MM.1S (cell line): ENCODE data around the gene MIER3.

Experiments
- DNase-seq: peaks from one replicate; pipeline ENCODE4 v3.0.0-alpha.2; 2015
- H2AFZ ChIP-seq: fragments of 300-600 bp; sonication (generic); 2 replicates; pipeline ENCODE4 v1.6.0; 2016; ENCODE audit warnings: antibody characterized with exemption, low read length
- H3F3A ChIP-seq: fragments of 300-600 bp; sonication (generic); 2 replicates; pipeline ENCODE4 v1.6.1; 2016; ENCODE audit warnings: mild to moderate bottlenecking, antibody characterized with exemption, low read length, moderate library complexity, mixed read lengths; ENCODE audit not compliant: insufficient read depth
- H3K27ac ChIP-seq: fragments of 300-600 bp; sonication (generic); 2 replicates; pipeline ENCODE4 v1.5.1; 2016; ENCODE audit warnings: mild to moderate bottlenecking, low read length
- H3K27me3 ChIP-seq: fragments of 300-600 bp; sonication (generic); replicated peaks from 2 replicates; pipeline ENCODE4 v1.6.0; 2016; ENCODE audit warnings: low read length; ENCODE audit not compliant: insufficient read depth
- H3K36me3 ChIP-seq: fragments of 300-600 bp; sonication (generic); replicated peaks from 2 replicates; pipeline ENCODE4 v1.6.1; 2016; ENCODE audit warnings: mild to moderate bottlenecking, low read length, mixed read lengths; ENCODE audit not compliant: insufficient read depth
- H3K4me1 ChIP-seq: fragments of 300-600 bp; sonication (generic); 2 replicates; pipeline ENCODE4 v1.6.1; 2016; ENCODE audit warnings: low read length, mixed read lengths
- H3K4me2 ChIP-seq: fragments of 300-600 bp; sonication (generic); 2 replicates; pipeline ENCODE4 v1.6.0; 2016; ENCODE audit warnings: low read depth, low read length
- H3K4me3 ChIP-seq: fragments of 300-600 bp; sonication (generic); 2 replicates; pipeline ENCODE4 v1.5.1; 2016; ENCODE audit warnings: low read length, mixed read lengths
- H3K79me2 ChIP-seq: fragments of 300-600 bp; sonication (generic); 2 replicates; pipeline ENCODE4 v1.6.1; 2016; ENCODE audit warnings: mixed run types, low read length, mixed read lengths
- H3K9ac ChIP-seq: fragments of 300-600 bp; sonication (generic); 2 replicates; pipeline ENCODE4 v1.6.1; 2016; ENCODE audit warnings: low read length, mixed read lengths
- H3K9me2 ChIP-seq: fragments of 300-600 bp; sonication (generic); replicated peaks from 2 replicates; pipeline ENCODE4 v1.6.1; 2016; ENCODE audit warnings: mild to moderate bottlenecking, low read length, mixed read lengths; ENCODE audit not compliant: insufficient read depth
- H3K9me3 ChIP-seq: fragments of 300-600 bp; sonication (generic); replicated peaks from 2 replicates; pipeline ENCODE4 v1.6.1; 2016; ENCODE audit warnings: mild to moderate bottlenecking, low read length, mixed read lengths; ENCODE audit not compliant: insufficient read depth
- H4K20me1 ChIP-seq: fragments of 300-600 bp; sonication (generic); 2 replicates; pipeline ENCODE4 v1.6.1; 2016; ENCODE audit warnings: mild to moderate bottlenecking, low read length, moderate library complexity, mixed read lengths; ENCODE audit not compliant: insufficient read depth
- EZH2 ChIP-seq: fragments of 300-600 bp; sonication (generic); optimal IDR thresholded peaks from 2 replicates; pipeline ENCODE3; 2017; ENCODE audit warnings: low read depth, mild to moderate bottlenecking, antibody characterized with exemption, low read length, mixed read lengths
- EZH2phosphoT487 ChIP-seq: fragments of 300-600 bp; sonication (generic); IDR thresholded peaks from 2 replicates; pipeline ENCODE4 v1.6.1; 2018; ENCODE audit warnings: antibody characterized with exemption, low read length
- TF ChIP-seq, protein P1 (sequence below): fragments of 300-600 bp; sonication (generic); IDR thresholded peaks from 2 replicates; pipeline ENCODE4 v1.5.1; 2016; ENCODE audit warnings: antibody characterized with exemption, low read length, mixed read lengths

Gene MIER3

DNA sequence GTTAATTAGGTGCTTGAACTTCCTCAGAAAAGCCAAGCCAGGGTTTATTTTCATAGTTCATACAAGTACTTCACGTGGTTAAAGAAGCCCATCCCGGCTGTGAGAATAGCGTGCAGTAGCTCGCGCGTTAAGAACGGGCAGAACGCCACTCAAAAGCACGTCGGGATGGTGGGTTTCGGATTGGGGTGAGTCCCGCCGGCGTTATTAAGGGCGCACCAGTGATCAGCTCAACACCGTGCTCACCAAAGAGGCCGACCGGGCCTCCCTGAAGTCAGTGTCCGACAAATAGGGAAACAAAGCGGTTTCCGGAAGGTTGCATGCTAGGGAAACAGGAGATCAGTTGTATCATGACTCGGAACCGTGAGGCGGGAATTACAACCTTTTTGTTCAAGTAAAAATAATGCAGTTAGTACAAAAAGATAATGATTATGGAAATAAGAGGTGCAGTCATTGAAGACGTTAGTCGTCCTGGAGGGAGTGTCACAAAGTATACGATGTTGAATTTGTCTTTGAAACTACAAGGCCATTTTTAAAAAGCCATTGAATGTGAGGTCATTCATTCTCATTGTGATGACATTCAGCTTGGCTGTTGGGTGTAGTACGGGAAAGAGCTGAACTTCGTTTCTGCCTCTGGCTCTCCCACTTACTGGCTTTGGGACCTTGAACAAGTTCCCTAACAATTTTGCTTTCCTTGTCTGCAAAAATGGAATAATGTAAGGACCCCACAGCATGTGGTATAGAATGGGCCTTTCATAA lies 41.5 kb downstream of the MIER3 start:
- Histone ChIP-seq H3K27ac (peak overlapping the region; percentile 77), H3K9me3 (no peaks in the 10 kb centered on the region), H3K4me2 (peak overlapping the region; percentile 72), H3K36me3 (no peaks in the 10 kb centered on the region), H3K79me2 (peaks cover 10% of the 10 kb centered on the region), H3K27me3 (no peaks in the 10 kb centered on the region), H2AFZ (peak overlapping the region; percentile 61), H3F3A (peaks cover 14% of the 10 kb centered on the region), H3K4me1 (peaks cover 15% of the 10 kb centered on the region), H3K9ac (peak overlapping the region; percentile 75), H3K4me3 (peak overlapping the region; percentile 73), H3K9me2 (no peaks in the 10 kb centered on the region), H4K20me1 (no peaks in the 10 kb centered on the region)
- no peak for TF ChIP-seq EZH2
- TF ChIP-seq EZH2phosphoT487: no peak
- no peak for DNase-seq

GRCh38 chr5:56909294-56910209 lies 42.4 kb downstream of the MIER3 start, which contains the start of gene SETD9:
TSS of gene SETD9 (plus strand) at chr5:56909596. CDS start at chr5:56909646, 50 bp downstream.
- Histone ChIP-seq H4K20me1 (no peaks in the 10 kb centered on the region), H3K4me2 (peak within 1 kb of the TSS; percentile 82), H3K36me3 (no peaks in the 10 kb centered on the region), H3K27ac (peak within 1 kb of the TSS; percentile 86), H3K27me3 (no peaks in the 10 kb centered on the region), H3K9me3 (no peaks in the 10 kb centered on the region), H3K9ac (peak within 1 kb of the TSS; percentile 83), H3K4me1 (peaks cover 15% of the 10 kb centered on the region), H3F3A (peaks cover 14% of the 10 kb centered on the region), H2AFZ (peak within 1 kb of the TSS; percentile 92), H3K4me3 (peak within 1 kb of the TSS; percentile 86), H3K9me2 (no peaks in the 10 kb centered on the region), H3K79me2 (peaks cover 10% of the 10 kb centered on the region)
- TF ChIP-seq, protein P1, sequence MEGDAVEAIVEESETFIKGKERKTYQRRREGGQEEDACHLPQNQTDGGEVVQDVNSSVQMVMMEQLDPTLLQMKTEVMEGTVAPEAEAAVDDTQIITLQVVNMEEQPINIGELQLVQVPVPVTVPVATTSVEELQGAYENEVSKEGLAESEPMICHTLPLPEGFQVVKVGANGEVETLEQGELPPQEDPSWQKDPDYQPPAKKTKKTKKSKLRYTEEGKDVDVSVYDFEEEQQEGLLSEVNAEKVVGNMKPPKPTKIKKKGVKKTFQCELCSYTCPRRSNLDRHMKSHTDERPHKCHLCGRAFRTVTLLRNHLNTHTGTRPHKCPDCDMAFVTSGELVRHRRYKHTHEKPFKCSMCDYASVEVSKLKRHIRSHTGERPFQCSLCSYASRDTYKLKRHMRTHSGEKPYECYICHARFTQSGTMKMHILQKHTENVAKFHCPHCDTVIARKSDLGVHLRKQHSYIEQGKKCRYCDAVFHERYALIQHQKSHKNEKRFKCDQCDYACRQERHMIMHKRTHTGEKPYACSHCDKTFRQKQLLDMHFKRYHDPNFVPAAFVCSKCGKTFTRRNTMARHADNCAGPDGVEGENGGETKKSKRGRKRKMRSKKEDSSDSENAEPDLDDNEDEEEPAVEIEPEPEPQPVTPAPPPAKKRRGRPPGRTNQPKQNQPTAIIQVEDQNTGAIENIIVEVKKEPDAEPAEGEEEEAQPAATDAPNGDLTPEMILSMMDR: no peak
- TF ChIP-seq EZH2phosphoT487 (no peak), EZH2 (no peak)
- peak; percentile 97 for DNase-seq

DNA sequence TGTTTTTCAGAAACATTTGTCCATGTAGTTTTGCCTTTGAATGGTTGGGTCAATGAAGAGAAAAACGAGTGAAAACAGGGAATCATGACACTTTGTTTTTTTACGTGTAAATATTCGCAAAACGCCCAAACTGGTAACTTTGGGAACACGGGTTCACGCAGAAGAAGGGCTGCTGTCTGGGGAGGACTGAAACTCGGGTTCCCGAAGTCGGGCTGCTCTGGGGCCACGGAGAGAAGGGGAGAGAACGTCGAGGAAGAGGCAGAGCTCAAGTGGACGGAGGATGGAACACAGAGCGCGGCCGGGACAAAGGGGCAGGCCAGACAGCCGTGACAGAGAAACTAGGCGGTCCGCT lies 43.0 kb downstream of the MIER3 start:
- Histone ChIP-seq H3K4me1 (peaks cover 15% of the 10 kb centered on the region), H3K79me2 (peaks cover 10% of the 10 kb centered on the region), H2AFZ (peak overlapping the region; percentile 92), H3K4me2 (peak overlapping the region; percentile 82), H3K9me3 (no peaks in the 10 kb centered on the region), H3K36me3 (no peaks in the 10 kb centered on the region), H3K9ac (peak overlapping the region; percentile 83), H3K27me3 (no peaks in the 10 kb centered on the region), H4K20me1 (no peaks in the 10 kb centered on the region), H3F3A (peaks cover 14% of the 10 kb centered on the region), H3K9me2 (no peaks in the 10 kb centered on the region), H3K27ac (peak overlapping the region; percentile 86), H3K4me3 (peak overlapping the region; percentile 86)
- TF ChIP-seq, protein P1: no peak
- TF ChIP-seq EZH2 (no peak), EZH2phosphoT487 (no peak)
- no peak for DNase-seq
